KMS-11 (cell line): Measurements from ENCODE around the gene VASN.

Experiments used
- H2AFZ ChIP-seq: fragments of 200-600 bp; sonication (generic); 2 replicates; pipeline ENCODE4 v1.6.1; 2016; ENCODE audit warnings: antibody characterized with exemption, mixed run types, low read depth
- H3K27ac ChIP-seq: fragments of 200-600 bp; sonication (generic); 2 replicates; pipeline ENCODE4 v1.6.1; 2016; ENCODE audit warnings: mild to moderate bottlenecking, mixed run types
- H3K27me3 ChIP-seq: fragments of 200-600 bp; sonication (generic); 2 replicates; pipeline ENCODE4 v1.6.1; 2017; ENCODE audit warnings: mild to moderate bottlenecking, low read depth, mixed run types, moderate library complexity; ENCODE audit not compliant: insufficient read depth
- H3K36me3 ChIP-seq: fragments of 200-600 bp; sonication (generic); 2 replicates; pipeline ENCODE4 v1.6.1; 2017; ENCODE audit warnings: mild to moderate bottlenecking, mixed run types; ENCODE audit not compliant: insufficient read depth
- H3K4me1 ChIP-seq: fragments of 200-600 bp; sonication (generic); 2 replicates; pipeline ENCODE4 v1.6.1; 2016; ENCODE audit warnings: mild to moderate bottlenecking, low read depth, mixed run types; ENCODE audit not compliant: poor library complexity, severe bottlenecking
- H3K4me2 ChIP-seq: fragments of 200-600 bp; sonication (generic); 2 replicates; pipeline ENCODE4 v1.7.0; 2016; ENCODE audit warnings: mild to moderate bottlenecking, mixed run types
- H3K4me3 ChIP-seq: fragments of 200-600 bp; sonication (generic); IDR thresholded peaks from 2 replicates; pipeline ENCODE4 v1.6.1; 2017; ENCODE audit warnings: low read depth, low read length, mixed read lengths; ENCODE audit not compliant: insufficient read depth
- H3K79me2 ChIP-seq: fragments of 200-600 bp; sonication (generic); 2 replicates; pipeline ENCODE4 v1.6.1; 2016; ENCODE audit warnings: low read depth, mixed run types; ENCODE audit not compliant: insufficient read depth
- H3K9ac ChIP-seq: fragments of 200-600 bp; sonication (generic); 2 replicates; pipeline ENCODE4 v1.6.1; 2016; ENCODE audit warnings: mild to moderate bottlenecking, mixed run types
- H4K20me1 ChIP-seq: fragments of 200-600 bp; sonication (generic); 2 replicates; pipeline ENCODE4 v1.6.1; 2016; ENCODE audit warnings: mild to moderate bottlenecking, mixed run types; ENCODE audit not compliant: insufficient read depth
- TF ChIP-seq, protein P1 (sequence below): fragments of 200-600 bp; sonication (generic); conservative IDR thresholded peaks from 2 replicates; pipeline ENCODE4 v1.6.1; 2017; ENCODE audit warnings: low read depth, mild to moderate bottlenecking, antibody characterized with exemption, low read length, moderate library complexity, mixed read lengths

Gene VASN

DNA sequence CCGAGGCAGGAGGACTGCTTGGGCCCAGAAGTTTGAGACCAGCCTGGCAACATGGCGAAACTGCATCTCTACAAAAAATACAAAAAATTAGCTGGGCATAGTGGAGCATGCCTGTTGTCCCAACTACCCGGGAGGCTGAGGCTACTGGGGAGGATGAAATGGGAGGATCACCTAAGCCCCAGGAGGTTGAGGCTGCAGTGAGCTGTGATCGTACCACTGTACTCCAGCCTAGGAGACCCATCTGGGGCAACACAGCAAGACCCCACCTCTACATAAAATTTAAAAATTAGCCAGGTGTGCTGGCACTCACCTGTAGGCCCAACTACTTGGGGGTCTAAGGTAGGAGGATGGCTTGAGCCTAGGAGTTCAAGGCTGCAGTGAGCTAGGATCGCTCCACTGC is 22.3 kb upstream of the VASN start:
- H3K36me3 ChIP-seq = no peaks in the 10 kb centered on the region
- no peak overlapping the region for H3K9ac ChIP-seq
- peaks cover 50% of the 10 kb centered on the region for H3K79me2 ChIP-seq
- no peaks in the 10 kb centered on the region for H3K27me3 ChIP-seq
- no peak overlapping the region for H2AFZ ChIP-seq
- peaks cover 13% of the 10 kb centered on the region; the same call in 1 of the 2 replicates for H4K20me1 ChIP-seq
- H3K27ac ChIP-seq = no peak overlapping the region
- peak overlapping the region; percentile 41; the same call in 1 of the 2 replicates for H3K4me2 ChIP-seq
- peaks cover 39% of the 10 kb centered on the region for H3K4me1 ChIP-seq
- no peak overlapping the region for H3K4me3 ChIP-seq
- TF ChIP-seq, protein P1, sequence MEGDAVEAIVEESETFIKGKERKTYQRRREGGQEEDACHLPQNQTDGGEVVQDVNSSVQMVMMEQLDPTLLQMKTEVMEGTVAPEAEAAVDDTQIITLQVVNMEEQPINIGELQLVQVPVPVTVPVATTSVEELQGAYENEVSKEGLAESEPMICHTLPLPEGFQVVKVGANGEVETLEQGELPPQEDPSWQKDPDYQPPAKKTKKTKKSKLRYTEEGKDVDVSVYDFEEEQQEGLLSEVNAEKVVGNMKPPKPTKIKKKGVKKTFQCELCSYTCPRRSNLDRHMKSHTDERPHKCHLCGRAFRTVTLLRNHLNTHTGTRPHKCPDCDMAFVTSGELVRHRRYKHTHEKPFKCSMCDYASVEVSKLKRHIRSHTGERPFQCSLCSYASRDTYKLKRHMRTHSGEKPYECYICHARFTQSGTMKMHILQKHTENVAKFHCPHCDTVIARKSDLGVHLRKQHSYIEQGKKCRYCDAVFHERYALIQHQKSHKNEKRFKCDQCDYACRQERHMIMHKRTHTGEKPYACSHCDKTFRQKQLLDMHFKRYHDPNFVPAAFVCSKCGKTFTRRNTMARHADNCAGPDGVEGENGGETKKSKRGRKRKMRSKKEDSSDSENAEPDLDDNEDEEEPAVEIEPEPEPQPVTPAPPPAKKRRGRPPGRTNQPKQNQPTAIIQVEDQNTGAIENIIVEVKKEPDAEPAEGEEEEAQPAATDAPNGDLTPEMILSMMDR = no peak

DNA sequence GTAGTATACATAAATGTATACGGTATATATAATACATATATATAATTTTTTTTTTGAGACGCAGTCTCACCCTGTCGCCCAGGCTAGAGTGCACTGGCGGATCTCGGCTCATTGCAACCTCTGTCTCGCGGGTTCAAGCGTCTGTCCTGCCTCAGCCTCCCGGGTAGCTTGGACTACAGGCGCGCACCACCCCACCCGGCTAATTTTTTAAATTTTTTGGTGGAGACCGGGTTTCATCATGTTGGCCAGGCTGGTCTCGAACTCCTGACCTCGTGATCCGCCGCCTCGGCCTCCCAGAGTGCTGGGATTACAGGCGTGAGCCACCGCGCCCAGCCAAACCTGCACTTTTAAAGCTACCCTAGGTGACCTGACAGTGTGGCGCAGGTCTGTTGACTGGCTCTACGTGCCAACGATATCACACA is 21.3 kb upstream of the VASN start:
- TF ChIP-seq, protein P1 = no peak
- Histone ChIP-seq H4K20me1 (peaks cover 13% of the 10 kb centered on the region; the same call in 1 of the 2 replicates), H2AFZ (no peak overlapping the region)

DNA sequence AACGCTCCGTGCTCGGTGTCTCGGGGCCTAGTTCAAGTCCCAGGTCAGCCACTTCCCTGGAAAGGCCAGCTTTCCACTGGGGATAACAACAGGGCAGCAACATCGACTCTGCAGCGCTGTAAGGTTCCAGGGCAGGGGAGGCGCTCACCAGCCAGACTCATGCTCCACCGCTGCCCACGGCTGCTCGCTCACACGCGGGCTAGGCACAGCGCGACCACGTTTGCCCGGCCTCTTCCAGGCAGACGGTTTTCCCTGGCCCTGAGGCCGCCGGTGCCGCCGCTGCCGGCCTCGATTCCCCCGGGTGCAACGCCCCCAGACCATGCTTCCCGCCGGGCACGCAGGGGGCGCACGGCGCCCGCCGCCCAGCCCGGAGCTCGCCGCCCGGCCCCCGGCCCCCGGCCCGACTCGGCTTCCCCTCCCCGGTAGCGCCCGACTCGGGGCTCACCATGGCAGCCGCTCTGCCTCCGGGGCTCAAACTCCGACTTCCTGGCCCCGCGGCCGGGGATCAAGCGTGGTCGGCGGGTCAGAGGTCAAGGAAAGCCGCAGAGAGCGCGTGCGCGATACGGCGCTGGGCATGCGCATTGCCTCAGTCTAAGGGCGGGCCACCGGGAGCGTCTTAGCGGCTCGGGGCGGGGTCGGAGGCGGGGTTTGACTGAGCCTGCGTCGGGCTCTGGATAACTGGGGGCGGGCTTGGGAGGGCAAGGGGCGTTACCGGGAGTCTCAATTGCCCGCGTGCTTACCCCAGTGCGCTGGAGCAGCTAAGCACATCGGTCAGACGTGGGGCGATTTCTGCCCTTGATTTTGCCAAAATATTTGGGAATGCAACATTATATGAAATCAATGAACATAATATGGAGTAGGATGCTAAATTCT is 20.6 kb upstream of the VASN start, which contains the start of gene PAM16:
Gene PAM16 (minus strand): TSS at position 535 of the 873 bp plus-strand sequence. CDS start 87 bp downstream, at position 448.
- peaks cover 39% of the 10 kb centered on the region for H3K4me1 ChIP-seq
- no peaks in the 10 kb centered on the region for H3K36me3 ChIP-seq
- H3K79me2 ChIP-seq = peaks cover 46% of the 10 kb centered on the region
- H4K20me1 ChIP-seq = peaks cover 11% of the 10 kb centered on the region; the same call in 1 of the 2 replicates
- peak within 1 kb of the TSS; percentile 95 for H3K9ac ChIP-seq
- no peaks in the 10 kb centered on the region for H3K27me3 ChIP-seq
- peak within 1 kb of the TSS; percentile 83 for H3K27ac ChIP-seq
- H2AFZ ChIP-seq = peak within 1 kb of the TSS; percentile 73
- TF ChIP-seq, protein P1 = no peak; the same call in 1 of the 2 replicates
- no peak within 1 kb of the TSS for H3K4me3 ChIP-seq
- H3K4me2 ChIP-seq = peak within 1 kb of the TSS; percentile 56

More for the DNA sequence above, 21.3 kb upstream of the VASN start:
- Histone ChIP-seq H3K79me2 (peaks cover 46% of the 10 kb centered on the region), H3K27me3 (no peaks in the 10 kb centered on the region), H3K4me2 (peak overlapping the region; percentile 41), H3K4me1 (peaks cover 39% of the 10 kb centered on the region), H3K36me3 (no peaks in the 10 kb centered on the region), H3K4me3 (no peak overlapping the region), H3K27ac (peak overlapping the region; percentile 83), H3K9ac (peak overlapping the region; percentile 95)

DNA sequence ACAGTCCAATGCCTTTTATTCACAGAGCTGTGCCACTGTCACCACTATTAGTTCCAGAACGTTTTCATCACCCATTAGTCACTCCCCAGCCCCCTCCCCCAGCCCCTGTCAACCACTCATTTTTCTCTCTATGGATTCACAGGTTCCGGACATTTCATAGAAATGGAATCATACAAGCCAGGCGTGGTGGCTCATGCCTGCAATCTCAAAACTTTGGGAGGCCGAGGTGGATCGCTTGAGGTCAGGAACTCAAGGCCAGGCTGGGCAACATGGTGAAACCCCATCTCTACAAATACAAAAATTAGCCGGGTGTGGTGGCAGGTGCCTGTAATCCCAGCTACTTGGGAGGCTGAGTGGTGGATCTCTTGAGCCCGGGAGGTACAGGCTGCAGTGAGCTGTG is 19.8 kb upstream of the VASN start:
- Histone ChIP-seq H2AFZ (peak overlapping the region; percentile 21; the same call in 1 of the 2 replicates), H3K9ac (no peak overlapping the region), H3K27me3 (no peaks in the 10 kb centered on the region), H3K4me1 (peaks cover 32% of the 10 kb centered on the region), H4K20me1 (peaks cover 2% of the 10 kb centered on the region; the same call in 1 of the 2 replicates), H3K79me2 (peaks cover 38% of the 10 kb centered on the region), H3K36me3 (no peaks in the 10 kb centered on the region), H3K27ac (peak overlapping the region; percentile 36; the same call in 1 of the 2 replicates), H3K4me2 (peak overlapping the region; percentile 56), H3K4me3 (no peak overlapping the region)
- TF ChIP-seq, protein P1 = no peak
